ENCODE measurements around the gene FOXE1. TPM values are rescaled to one million over a fixed set of nuclear protein-coding genes. Genes with fewer than 3 reads are reported as not detected.

Gene FOXE1
- polyA plus RNA-seq, 5 donors, result not detected

Other genes with a start within 250 kb of the FOXE1 start
- gene TSTD2, start 219.9 kb upstream of the FOXE1 start, polyA plus RNA-seq (ENCODE audit: insufficient read depth in 1 of 5, insufficient read length in 5 of 5, low replicate concordance in 1 of 5), result 10 to 100 TPM; 30.1 to 43.8 (median 37.1) TPM
- gene NCBP1, start 219.4 kb upstream of the FOXE1 start, polyA plus RNA-seq (ENCODE audit: insufficient read depth in 1 of 5, insufficient read length in 5 of 5, low replicate concordance in 1 of 5), result 10 to 100 TPM; 38.9 to 58.1 (median 50.6) TPM
- gene XPA, start 155.9 kb upstream of the FOXE1 start, polyA plus RNA-seq (ENCODE audit: insufficient read depth in 1 of 5, insufficient read length in 5 of 5, low replicate concordance in 1 of 5), result 10 to 100 TPM; 29.2 to 37.3 (median 33.6) TPM
- 10 to 100 TPM; 14.2 to 19.2 (median 14.6) TPM for gene TRMO, start 69.3 kb downstream of the FOXE1 start, polyA plus RNA-seq (ENCODE audit: insufficient read depth in 1 of 5, insufficient read length in 5 of 5, low replicate concordance in 1 of 5)
- 10 to 100 TPM in 1 of 5 donors, 1 to 10 TPM in 4; 4.9 to 22.2 (median 5.7) TPM for gene HEMGN, start 84.9 kb downstream of the FOXE1 start, polyA plus RNA-seq (ENCODE audit: insufficient read depth in 1 of 5, insufficient read length in 5 of 5, low replicate concordance in 1 of 5)
- 100 to 1,000 TPM; 228 to 321 (median 273) TPM for gene ANP32B, start 130.1 kb downstream of the FOXE1 start, polyA plus RNA-seq (ENCODE audit: insufficient read depth in 1 of 5, insufficient read length in 5 of 5, low replicate concordance in 1 of 5)
- 10 to 100 TPM; 36.5 to 53.0 (median 39.9) TPM for gene NANS, start 203.5 kb downstream of the FOXE1 start, polyA plus RNA-seq (ENCODE audit: insufficient read depth in 1 of 5, insufficient read length in 5 of 5, low replicate concordance in 1 of 5)